Endothelial cell of umbilical vein (primary cell): ENCODE data around the gene CRYGN. TPM values are rescaled to one million over a fixed set of nuclear protein-coding genes. Genes with fewer than 3 reads are reported as not detected.

ENCODE experiments used
- BruUV-seq: library from RNA; stranded (reverse); fragments of 400-500 nt; replicated peaks from 2 replicates; lab custom pipeline; 2021; lab: Mats Ljungman, UMichigan
- CTCF ChIA-PET: fragments of 300-600, 350-600 bp; sonication (Branson Sonifier 250); formaldehyde crosslinking; loops from one replicate; lab custom pipeline; 2021; ENCODE audit warnings: antibody characterized with exemption, inconsistent platforms; lab: Charles Lee
- POLR2A ChIA-PET: fragments of 300-600, 350-600 bp; sonication (Branson Sonifier 250); formaldehyde crosslinking; loops from one replicate; lab custom pipeline; 2021; ENCODE audit warnings: antibody characterized with exemption, inconsistent platforms; lab: Charles Lee
- DNase-seq: peaks from one replicate; pipeline ENCODE4 v3.0.0-alpha.2; 2011; ENCODE audit warnings: low read depth, low spot score
- FAIRE-seq: peaks from 2 replicates; lab custom pipeline; 2011; peaks lifted over from hg19 to GRCh38; lab: Jason Lieb, UNC
- H2AFZ ChIP-seq: 2 replicates; pipeline ENCODE4 v1.6.0; 2012; ENCODE audit warnings: low read depth, low read length, control low read depth, inconsistent platforms
- H3K27ac ChIP-seq: 2 replicates; pipeline ENCODE4 v1.5.1; 2011; ENCODE audit warnings: low read depth, mild to moderate bottlenecking, control low read depth, low read length, moderate library complexity; ENCODE audit not compliant: insufficient read depth
- H3K27me3 ChIP-seq, 2 experiments: 2 replicates each; pipeline versions ENCODE4 v1.6.0 to v1.6.1; 2011; ENCODE audit warnings: low read length in 2 of 2, mixed read lengths in 1 of 2; ENCODE audit not compliant: control insufficient read depth in 2 of 2, insufficient read depth in 2 of 2
- H3K36me3 ChIP-seq, 2 experiments: 2 replicates in 1 of 2; 3 replicates in 1 of 2; pipeline ENCODE4 v1.5.1; 2011; ENCODE audit warnings: low read length in 2 of 2, mild to moderate bottlenecking in 1 of 2, moderate library complexity in 1 of 2; ENCODE audit not compliant: control insufficient read depth in 2 of 2, insufficient read depth in 2 of 2; ENCODE audit errors: extremely low read depth in 1 of 2
- H3K4me1 ChIP-seq: 3 replicates; pipeline ENCODE4 v1.5.1; 2011; ENCODE audit warnings: mild to moderate bottlenecking, low read length; ENCODE audit not compliant: control insufficient read depth, insufficient read depth; ENCODE audit errors: extremely low read depth
- H3K4me2 ChIP-seq: 2 replicates; pipeline ENCODE4 v1.6.1; 2011; ENCODE audit warnings: low read length, control low read depth, mixed read lengths; ENCODE audit not compliant: insufficient read depth
- H3K4me3 ChIP-seq, 3 experiments: fragments of 200-600 bp in 1 of 3; sonication (generic), shearing (Covaris generic) in 1 of 3; replicated peaks in 1 of 3; 2 replicates each; pipeline ENCODE4 v1.5.1; 2011 to 2016; ENCODE audit warnings: control low read depth in 3 of 3, low read length in 3 of 3, mild to moderate bottlenecking in 2 of 3, inconsistent platforms in 1 of 3, low read depth in 1 of 3, moderate library complexity in 1 of 3; ENCODE audit not compliant: insufficient read depth in 1 of 3
- H3K79me2 ChIP-seq: 2 replicates; pipeline ENCODE4 v1.6.0; 2012; ENCODE audit warnings: low read length, inconsistent platforms; ENCODE audit not compliant: control insufficient read depth, insufficient read depth
- H3K9ac ChIP-seq: replicated peaks from 2 replicates; pipeline ENCODE3; 2011; ENCODE audit warnings: low read length, control low read depth; ENCODE audit not compliant: insufficient read depth; ENCODE audit errors: extremely low read depth
- H3K9me1 ChIP-seq: replicated peaks from 3 replicates; pipeline ENCODE4 v1.6.0; 2011; ENCODE audit warnings: mild to moderate bottlenecking, low read length; ENCODE audit not compliant: control insufficient read depth, insufficient read depth; ENCODE audit errors: extremely low read depth
- H3K9me3 ChIP-seq: replicated peaks from 2 replicates; pipeline ENCODE4 v1.5.1; 2012; ENCODE audit warnings: low read length, inconsistent platforms; ENCODE audit not compliant: control insufficient read depth, insufficient read depth
- H4K20me1 ChIP-seq: replicated peaks from 2 replicates; pipeline ENCODE3; 2011; ENCODE audit warnings: mild to moderate bottlenecking, low read length; ENCODE audit not compliant: control insufficient read depth, insufficient read depth; ENCODE audit errors: extremely low read depth
- CTCF ChIP-seq, 2 donors: IDR thresholded peaks; 1 replicate in 1 of 2; 2 replicates in 1 of 2; pipeline ENCODE4 v1.5.1; 2011; ENCODE audit warnings: low read length in 2 of 2, mild to moderate bottlenecking in 2 of 2, moderate library complexity in 2 of 2, control low read depth in 1 of 2, inconsistent platforms in 1 of 2, low read depth in 1 of 2; ENCODE audit not compliant: insufficient read depth in 1 of 2; ENCODE audit errors: extremely low read depth in 1 of 2
- EZH2 ChIP-seq: IDR thresholded peaks from 2 replicates; pipeline ENCODE4 v1.6.1; 2012; ENCODE audit warnings: borderline replicate concordance, low read depth, mild to moderate bottlenecking, moderate library complexity, low read length, inconsistent platforms; ENCODE audit not compliant: severe bottlenecking
- GATA2 ChIP-seq: IDR thresholded peaks from 2 replicates; pipeline ENCODE4 v1.7.0; 2011; ENCODE audit warnings: low read depth, mild to moderate bottlenecking, moderate library complexity, mixed read lengths, low read length; ENCODE audit not compliant: insufficient read length, insufficient read depth
- POLR2A ChIP-seq: IDR thresholded peaks from 2 replicates; pipeline ENCODE4 v1.6.1; 2012; ENCODE audit warnings: low read depth, mild to moderate bottlenecking, control low read depth, low read length
- POLR2AphosphoS5 ChIP-seq: IDR thresholded peaks from 2 replicates; pipeline ENCODE4 v1.6.1; 2012; ENCODE audit warnings: low read depth, mild to moderate bottlenecking, control low read depth, low read length, moderate library complexity; ENCODE audit not compliant: insufficient read depth
- dilution Hi-C: fragments of 300-500 bp; cut with MboI; formaldehyde crosslinking; loops from one replicate; pipeline ENCODE4 v1.15.0; 2019; ENCODE audit warnings: low sequenced_read_pairs; ENCODE audit not compliant: extremely low pct_ligation_motif_present
- intact Hi-C: fragments of 100-400 bp; cut with micrococcal nuclease; formaldehyde crosslinking; loops from one replicate; pipeline ENCODE4 v1.10.0; 2022
- polyA plus RNA-seq, 4 experiments: library from polyadenylated mRNA; depleted of rRNA in 3 of 4; stranded (reverse) in 3 of 4; unstranded in 1 of 4; fragments of >200 nt; gene quantifications; 2 replicates each; pipeline versions ENCODE4 v1.2.1 to v1.2.3, GENCODE V29; 2011 to 2012; ENCODE audit warnings: missing spikeins in 1 of 4
- total RNA-seq: library from RNA; stranded (reverse); gene quantifications from 2 replicates; pipeline ENCODE4 v1.2.3, GENCODE V29; 2021

The CRYGN gene
- total and polyA plus RNA-seq, 2 donors (not counting 3 experiments of a cell fraction or from before 2014, with no cell fraction given) = not detected

- Histone ChIP-seq H3K9ac (no peak overlapping the region), H3K9me1 (no peaks in the 10 kb centered on the region), H2AFZ (no peak overlapping the region), H3K9me3 (no peaks in the 10 kb centered on the region), H3K27me3 (peaks cover 16 to 27% of the 10 kb centered on the region in 2 experiments), H3K27ac (no peak overlapping the region), H3K4me1 (no peaks in the 10 kb centered on the region), H4K20me1 (no peaks in the 10 kb centered on the region), H3K36me3 (peaks cover 0 to 3% of the 10 kb centered on the region in 2 experiments), H3K79me2 (no peaks in the 10 kb centered on the region), H3K4me2 (no peak overlapping the region), H3K4me3 (no peak overlapping the region)
- FAIRE-seq (no peak), DNase-seq (no peak)
- POLR2A ChIA-PET = no interaction called here
- dilution Hi-C loops = no loop called here
- intact Hi-C loops = no loop called here
- CTCF ChIA-PET = no interaction called here
- no TSS peak for BruUV-seq
- TF ChIP-seq GATA2 (no peak), EZH2 (peak; percentile 87), POLR2AphosphoS5 (no peak)
These were observed 58.4 kb downstream of the CRYGN start for GRCh38 chr7:151381348-151382078.

GRCh38 chr7:151381098-151381347 is 58.9 kb downstream of the CRYGN start:
- H3K9ac ChIP-seq = no peak overlapping the region
- BruUV-seq = no TSS peak
- no peak overlapping the region for H3K4me2 ChIP-seq
- dilution Hi-C loops (no loop called here), intact Hi-C loops (no loop called here)
- H4K20me1 ChIP-seq = no peaks in the 10 kb centered on the region
- TF ChIP-seq CTCF (IDR thresholded peaks at IDR 0.05; ENCODE audit: extremely low read depth in 1 of 2, insufficient read depth in 1 of 2, low read depth in 1 of 2, low read length in 2 of 2) (no peak), POLR2AphosphoS5 (no peak), POLR2A (no peak)
- DNase-seq = no peak
- FAIRE-seq = no peak
- peaks cover 16 to 27% of the 10 kb centered on the region in 2 experiments for H3K27me3 ChIP-seq
- ChIA-PET POLR2A (no interaction called here), CTCF (no interaction called here)
- H2AFZ ChIP-seq = no peak overlapping the region
- H3K4me1 ChIP-seq = no peaks in the 10 kb centered on the region
- no peaks in the 10 kb centered on the region for H3K79me2 ChIP-seq
- H3K27ac ChIP-seq = no peak overlapping the region
- H3K9me1 ChIP-seq = no peaks in the 10 kb centered on the region
- peaks cover 0 to 8% of the 10 kb centered on the region in 2 experiments for H3K36me3 ChIP-seq
- no peaks in the 10 kb centered on the region for H3K9me3 ChIP-seq
- H3K4me3 ChIP-seq = no peak overlapping the region
